Body of pancreas (tissue), 4 donors: ENCODE results near the gene STX18. TPM values are rescaled to one million over a fixed set of nuclear protein-coding genes. Genes with fewer than 3 reads are reported as not detected.
"Not testable (repeated sequence)": the region's sequence is repeated elsewhere in the genome, so short reads cannot be mapped to it uniquely, and the experiment has no call there.

Experiments
- ATAC-seq: fragments of 150-250 bp; one replicate; pipeline ENCODE4 v1.9.1; 2016
- DNase-seq, 4 donors: peaks; one replicate each; pipeline ENCODE4 v3.0.0-alpha.2; 2019
- H3K27ac ChIP-seq, 4 donors: fragments of 200-600 bp; sonication (generic); 1 replicate in 3 of 4; 2 replicates in 1 of 4; pipeline versions ENCODE4 v1.5.1 to v1.6.1; 2016 to 2019; ENCODE audit warnings: mild to moderate bottlenecking in 1 of 4, mixed read lengths in 1 of 4, moderate library complexity in 1 of 4
- H3K27me3 ChIP-seq, 2 donors: fragments of 200-600 bp; sonication (generic); one replicate each; pipeline ENCODE4 v1.6.0; 2016; ENCODE audit warnings: mild to moderate bottlenecking in 1 of 2
- H3K36me3 ChIP-seq, 2 donors: fragments of 200-600 bp; sonication (generic); replicated peaks in 1 of 2; 2 replicates each; pipeline ENCODE4 v1.5.1; 2016; ENCODE audit warnings: low read depth in 2 of 2; ENCODE audit not compliant: insufficient read depth in 1 of 2
- H3K4me1 ChIP-seq: fragments of 200-600 bp; sonication (generic); one replicate; pipeline ENCODE4 v1.6.0; 2016
- H3K4me3 ChIP-seq, 2 donors: fragments of 200-600 bp; sonication (generic); 1 replicate in 1 of 2; 2 replicates in 1 of 2; pipeline ENCODE4 v1.5.1; 2016 to 2019
- H3K9me3 ChIP-seq, 3 donors: fragments of 200-600 bp; sonication (generic); 1 replicate in 2 of 3; 2 replicates in 1 of 3; pipeline ENCODE4 v1.5.1; 2016
- CTCF ChIP-seq, 7 experiments: fragments of 450-650 bp in 4 of 7; fragments of 200-600 bp in 3 of 7; sonication (generic) in 3 of 7; IDR thresholded peaks; one replicate each; pipeline ENCODE4 v1.5.1; 2016 to 2019; ENCODE audit warnings: antibody characterized with exemption in 7 of 7
- POLR2A ChIP-seq, 3 donors: fragments of 450-650 bp; IDR thresholded peaks; one replicate each; pipeline ENCODE4 v1.6.1; 2016; ENCODE audit warnings: antibody characterized with exemption in 3 of 3, mild to moderate bottlenecking in 2 of 3
- WGBS, 2 donors: methylation state at CpG; one replicate each; pipeline ENCODE4 v1.1.5; 2017; 5-methylcytosine and 5-hydroxymethylcytosine counted together
- intact Hi-C: fragments of 100-400 bp; cut with DNase I; formaldehyde crosslinking; loops from one replicate; pipeline ENCODE4 v1.15.1; 2023
- total RNA-seq, 2 donors: library from RNA; depleted of rRNA; stranded (reverse); fragments of >200 nt; gene quantifications; one replicate each; pipeline ENCODE4 v1.1.0, GENCODE V29; 2016

The STX18 gene
- total RNA-seq, 2 donors from 2014 or later = 13.5 to 53.4 TPM

GRCh38 chr4:4568806-4569427 is 27.1 kb upstream of the STX18 start:
- H3K27ac ChIP-seq = no peak overlapping the region
- H3K36me3 ChIP-seq = no peaks in the 10 kb centered on the region
- DNase-seq = no peak
- no peaks in the 10 kb centered on the region for H3K4me1 ChIP-seq
- H3K4me3 ChIP-seq = no peak overlapping the region
- H3K9me3 ChIP-seq = no peaks in the 10 kb centered on the region
- intact Hi-C loops = no loop called here
- H3K27me3 ChIP-seq = no peaks in the 10 kb centered on the region
- TF ChIP-seq CTCF (IDR thresholded peaks at IDR 0.05) (no peak), POLR2A (IDR thresholded peaks at IDR 0.05) (no peak)
- 95 to 97% methylated on average over 3 of the region's 3 CpGs for WGBS, 2 donors
- no peak for ATAC-seq

GRCh38 chr4:4566359-4566758 is 24.5 kb upstream of the STX18 start:
- ATAC-seq, DNase-seq, H3K27me3 ChIP-seq, intact Hi-C loops, H3K36me3 ChIP-seq, H3K27ac ChIP-seq, H3K4me1 ChIP-seq, H3K4me3 ChIP-seq, H3K9me3 ChIP-seq: not testable (repeated sequence)

- Histone ChIP-seq H3K27me3 (no peaks in the 10 kb centered on the region), H3K9me3 (no peaks in the 10 kb centered on the region), H3K36me3 (no peaks in the 10 kb centered on the region), H3K27ac (no peak overlapping the region), H3K4me3 (no peak overlapping the region), H3K4me1 (no peaks in the 10 kb centered on the region)
- DNase-seq (no peak), ATAC-seq (no peak)
- no peak for TF ChIP-seq CTCF (IDR thresholded peaks at IDR 0.05)
- WGBS, 2 donors = 92 to 97% methylated on average over 3 of the region's 3 CpGs
- intact Hi-C loops = no loop called here
Measured at GRCh38 chr4:4564522-4564921, 22.7 kb upstream of the STX18 start.

GRCh38 chr4:4560642-4561041 is 18.8 kb upstream of the STX18 start:
- H3K27ac ChIP-seq = no peak overlapping the region
- H3K36me3 ChIP-seq = no peaks in the 10 kb centered on the region
- DNase-seq = no peak
- intact Hi-C loops = no loop called here
- no peak overlapping the region for H3K4me3 ChIP-seq
- TF ChIP-seq CTCF (IDR thresholded peaks at IDR 0.05) (no peak), POLR2A (IDR thresholded peaks at IDR 0.05) (no peak)
- no peaks in the 10 kb centered on the region for H3K4me1 ChIP-seq
- no peaks in the 10 kb centered on the region for H3K9me3 ChIP-seq
- no peak for ATAC-seq
- H3K27me3 ChIP-seq = no peaks in the 10 kb centered on the region
- WGBS, 2 donors = 71 to 72% methylated on average over 5 of the region's 5 CpGs

- 64 to 65% methylated on average over 3 of the region's 3 CpGs for WGBS, 2 donors
- Histone ChIP-seq H3K27me3 (no peaks in the 10 kb centered on the region), H3K4me3 (no peak overlapping the region), H3K9me3 (no peaks in the 10 kb centered on the region), H3K4me1 (no peaks in the 10 kb centered on the region), H3K27ac (no peak overlapping the region), H3K36me3 (no peaks in the 10 kb centered on the region)
- TF ChIP-seq POLR2A (IDR thresholded peaks at IDR 0.05) = no peak
- no peak for TF ChIP-seq CTCF (IDR thresholded peaks at IDR 0.05)
- ATAC-seq (no peak), DNase-seq (no peak)
- intact Hi-C loops = no loop called here
Measured at GRCh38 chr4:4560136-4560535, 18.3 kb upstream of the STX18 start.
